GM23338 (cell line): Measurements from ENCODE around the gene PITPNC1. TPM values are rescaled to one million over a fixed set of nuclear protein-coding genes. Genes with fewer than 3 reads are reported as not detected.

ENCODE experiments used
- ATAC-seq: fragments of 200-7000 bp; cut with Tn5 transposase; 3 replicates; pipeline ENCODE4 v1.9.1; 2020
- DNase-seq: peaks from one replicate; pipeline ENCODE4 v3.0.0-alpha.2; 2015; ENCODE audit warnings: low spot score
- H2AFZ ChIP-seq: fragments of 200-600 bp; sonication (generic); 2 replicates; pipeline ENCODE4 v1.8.0; 2016; ENCODE audit warnings: antibody characterized with exemption, mild to moderate bottlenecking, moderate library complexity
- H3F3A ChIP-seq: fragments of 200-600 bp; sonication (generic); replicated peaks from 2 replicates; pipeline ENCODE4 v1.8.0; 2017; ENCODE audit warnings: antibody characterized with exemption, mixed run types, low read depth
- H3K27ac ChIP-seq: fragments of 200-600 bp; sonication (generic); 2 replicates; pipeline ENCODE4 v1.6.1; 2016; ENCODE audit warnings: low read depth
- H3K27me3 ChIP-seq: fragments of 200-600 bp; sonication (generic); 2 replicates; pipeline ENCODE4 v1.8.0; 2016; ENCODE audit warnings: mild to moderate bottlenecking, mixed run types, moderate library complexity; ENCODE audit not compliant: insufficient read depth
- H3K36me3 ChIP-seq: fragments of 200-600 bp; sonication (generic); 2 replicates; pipeline ENCODE4 v1.8.0; 2016; ENCODE audit warnings: mild to moderate bottlenecking; ENCODE audit not compliant: insufficient read depth
- H3K4me1 ChIP-seq: fragments of 200-600 bp; sonication (generic); 2 replicates; pipeline ENCODE4 v1.8.0; 2016; ENCODE audit warnings: mild to moderate bottlenecking, moderate library complexity; ENCODE audit not compliant: insufficient read depth
- H3K4me2 ChIP-seq: fragments of 200-600 bp; sonication (generic); 2 replicates; pipeline ENCODE4 v1.7.1; 2017; ENCODE audit warnings: mixed run types
- H3K4me3 ChIP-seq: fragments of 200-600 bp; sonication (generic); 2 replicates; pipeline ENCODE4 v1.6.1; 2016; ENCODE audit warnings: mixed run types
- H3K79me2 ChIP-seq: fragments of 200-600 bp; sonication (generic); replicated peaks from 2 replicates; pipeline ENCODE4 v1.8.0; 2017; ENCODE audit warnings: mild to moderate bottlenecking; ENCODE audit not compliant: insufficient read depth
- H3K9me2 ChIP-seq: fragments of 200-600 bp; sonication (generic); 2 replicates; pipeline ENCODE4 v1.8.0; 2017; ENCODE audit not compliant: insufficient read depth
- H4K20me1 ChIP-seq: fragments of 200-600 bp; sonication (generic); replicated peaks from 2 replicates; pipeline ENCODE4 v1.8.0; 2017; ENCODE audit warnings: mild to moderate bottlenecking; ENCODE audit not compliant: insufficient read depth
- H3K27ac Mint-ChIP-seq: 2 replicates; pipeline ENCODE4 v1.8.0; 2020; ENCODE audit warnings: inconsistent platforms, mild to moderate bottlenecking, moderate library complexity, mixed read lengths
- H3K27me3 Mint-ChIP-seq: 3 replicates; pipeline ENCODE4 v1.8.0; 2022; ENCODE audit warnings: low read depth, mild to moderate bottlenecking, moderate library complexity, mixed read lengths, inconsistent platforms; ENCODE audit not compliant: insufficient read depth, poor library complexity
- H3K36me3 Mint-ChIP-seq: 3 replicates; pipeline ENCODE4 v1.8.0; 2021; ENCODE audit warnings: low read depth, mild to moderate bottlenecking, inconsistent platforms, moderate library complexity, mixed read lengths
- H3K4me1 Mint-ChIP-seq: 3 replicates; pipeline ENCODE4 v1.8.0; 2020; ENCODE audit warnings: mild to moderate bottlenecking, inconsistent platforms, mixed read lengths
- H3K4me3 Mint-ChIP-seq: 3 replicates; pipeline ENCODE4 v1.8.0; 2021; ENCODE audit warnings: moderate library complexity, mild to moderate bottlenecking, inconsistent platforms, mixed read lengths
- H3K9me3 Mint-ChIP-seq: 3 replicates; pipeline ENCODE4 v1.8.0; 2020; ENCODE audit warnings: moderate library complexity, mild to moderate bottlenecking, inconsistent platforms, mixed read lengths
- CREB1 ChIP-seq: fragments of 250-450 bp; sonication (Bioruptor Pico); IDR thresholded peaks from 2 replicates; pipeline ENCODE4 v1.5.0; 2020; ENCODE audit warnings: low read depth, mild to moderate bottlenecking, moderate library complexity
- EZH2 ChIP-seq: fragments of 200-600 bp; sonication (generic); IDR thresholded peaks from one replicate; pipeline ENCODE4 v1.8.0; 2017; ENCODE audit warnings: antibody characterized with exemption, mild to moderate bottlenecking, low read depth; ENCODE audit not compliant: unreplicated experiment
- EZH2phosphoT487 ChIP-seq: fragments of 200-600 bp; sonication (generic); IDR thresholded peaks from one replicate; pipeline ENCODE4 v1.8.1; 2018; ENCODE audit warnings: antibody characterized with exemption; ENCODE audit not compliant: unreplicated experiment
- JUNB ChIP-seq: IDR thresholded peaks from one replicate; pipeline ENCODE4 v1.6.1; 2016; ENCODE audit warnings: antibody characterized with exemption; ENCODE audit not compliant: unreplicated experiment
- NANOG ChIP-seq: IDR thresholded peaks from 2 replicates; pipeline ENCODE4 v1.6.1; 2016; ENCODE audit warnings: antibody characterized with exemption, borderline replicate concordance
- POLR2AphosphoS5 ChIP-seq: IDR thresholded peaks from 2 replicates; pipeline ENCODE4 v1.6.1; 2016; ENCODE audit warnings: antibody characterized with exemption, low read depth
- STAT1 ChIP-seq: IDR thresholded peaks from one replicate; pipeline ENCODE4 v1.6.1; 2016; ENCODE audit warnings: antibody characterized with exemption; ENCODE audit not compliant: unreplicated experiment
- ZNF114 ChIP-seq: fragments of 250-450 bp; sonication (Bioruptor Pico); IDR thresholded peaks from 2 replicates; pipeline ENCODE4 v1.5.0; 2020; ENCODE audit warnings: mild to moderate bottlenecking, moderate library complexity
- ZNF331 ChIP-seq: fragments of 250-450 bp; sonication (Bioruptor Pico); IDR thresholded peaks from 2 replicates; pipeline ENCODE4 v1.5.0; 2020; ENCODE audit warnings: low read depth, mild to moderate bottlenecking, moderate library complexity
- polyA plus RNA-seq: library from polyadenylated mRNA; unstranded; fragments of >200 nt; fragmentation: Nextera tagmentation; extraction: Ambion mirVana; gene quantifications from 2 replicates; pipeline ENCODE4 v1.2.1, GENCODE V29; 2016
- total RNA-seq: library from RNA; depleted of rRNA; stranded (reverse); fragments of >200 nt; shearing (Covaris generic); gene quantifications from 2 replicates; pipeline ENCODE4 v1.2.3, GENCODE V29; 2014
- TF ChIP-seq, protein P1 (sequence below), 2 experiments: fragments of 200-600 bp in 1 of 2; sonication (generic) in 1 of 2; conservative IDR thresholded peaks; 2 replicates each; pipeline versions ENCODE4 v1.5.1 to v1.6.1; 2016 to 2017; ENCODE audit warnings: antibody characterized with exemption in 2 of 2, low read depth in 2 of 2, mild to moderate bottlenecking in 2 of 2, moderate library complexity in 1 of 2
- TF ChIP-seq, protein P2 (sequence below): IDR thresholded peaks from one replicate; pipeline ENCODE4 v1.6.1; 2018; ENCODE audit warnings: antibody characterized with exemption; ENCODE audit not compliant: unreplicated experiment
- TF ChIP-seq, protein P3 (sequence below): IDR thresholded peaks from 2 replicates; pipeline ENCODE4 v1.6.1; 2016; ENCODE audit warnings: antibody characterized with exemption
- TF ChIP-seq, protein P4 (sequence below): fragments of 250-450 bp; sonication (Bioruptor Pico); IDR thresholded peaks from 2 replicates; pipeline ENCODE4 v1.5.0; 2020; ENCODE audit warnings: mild to moderate bottlenecking, moderate library complexity

The PITPNC1 gene
- total and polyA plus RNA-seq, 2 experiments from 2014 or later = 23.0 to 32.6 TPM

DNA sequence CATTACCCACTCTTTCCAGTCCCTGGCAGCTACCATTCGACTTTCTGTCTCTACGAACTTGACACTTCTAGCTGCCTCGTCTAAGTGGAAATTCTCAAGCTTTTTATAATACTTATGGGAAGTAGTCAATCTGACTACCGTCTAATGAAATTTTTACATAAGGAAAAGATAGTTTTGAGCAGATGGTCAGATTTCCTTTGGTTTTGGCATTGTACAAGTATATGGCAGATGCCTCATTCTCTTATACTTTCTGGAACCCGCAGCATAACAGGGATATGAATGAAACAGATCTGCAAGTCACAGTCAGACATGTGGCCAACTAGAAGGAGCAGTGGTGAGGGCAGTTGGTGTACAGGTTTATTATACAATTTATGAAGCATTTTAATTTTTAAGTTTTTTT, 146.0 kb downstream of the PITPNC1 start:
- H3K27ac ChIP-seq = no peak overlapping the region; the same call in 1 of the 2 replicates
- Mint-ChIP-seq H3K27me3 (peaks cover 6% of the 10 kb centered on the region), H3K9me3 (no peaks in the 10 kb centered on the region), H3K36me3 (no peaks in the 10 kb centered on the region; the same call in 2 of the 3 replicates), H3K27ac (no peak overlapping the region), H3K4me1 (peaks cover 53% of the 10 kb centered on the region), H3K4me3 (no peak overlapping the region)
- peaks cover 12% of the 10 kb centered on the region for H3F3A ChIP-seq
- no peaks in the 10 kb centered on the region for H3K27me3 ChIP-seq
- peaks cover 75% of the 10 kb centered on the region for H3K79me2 ChIP-seq
- H3K36me3 ChIP-seq = no peaks in the 10 kb centered on the region
- H3K4me3 ChIP-seq = no peak overlapping the region
- no peak for ATAC-seq
- TF ChIP-seq, protein P1, sequence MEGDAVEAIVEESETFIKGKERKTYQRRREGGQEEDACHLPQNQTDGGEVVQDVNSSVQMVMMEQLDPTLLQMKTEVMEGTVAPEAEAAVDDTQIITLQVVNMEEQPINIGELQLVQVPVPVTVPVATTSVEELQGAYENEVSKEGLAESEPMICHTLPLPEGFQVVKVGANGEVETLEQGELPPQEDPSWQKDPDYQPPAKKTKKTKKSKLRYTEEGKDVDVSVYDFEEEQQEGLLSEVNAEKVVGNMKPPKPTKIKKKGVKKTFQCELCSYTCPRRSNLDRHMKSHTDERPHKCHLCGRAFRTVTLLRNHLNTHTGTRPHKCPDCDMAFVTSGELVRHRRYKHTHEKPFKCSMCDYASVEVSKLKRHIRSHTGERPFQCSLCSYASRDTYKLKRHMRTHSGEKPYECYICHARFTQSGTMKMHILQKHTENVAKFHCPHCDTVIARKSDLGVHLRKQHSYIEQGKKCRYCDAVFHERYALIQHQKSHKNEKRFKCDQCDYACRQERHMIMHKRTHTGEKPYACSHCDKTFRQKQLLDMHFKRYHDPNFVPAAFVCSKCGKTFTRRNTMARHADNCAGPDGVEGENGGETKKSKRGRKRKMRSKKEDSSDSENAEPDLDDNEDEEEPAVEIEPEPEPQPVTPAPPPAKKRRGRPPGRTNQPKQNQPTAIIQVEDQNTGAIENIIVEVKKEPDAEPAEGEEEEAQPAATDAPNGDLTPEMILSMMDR (conservative IDR thresholded peaks at IDR 0.05; ENCODE audit: low read depth in 2 of 2) = no peak
- TF ChIP-seq, protein P2, sequence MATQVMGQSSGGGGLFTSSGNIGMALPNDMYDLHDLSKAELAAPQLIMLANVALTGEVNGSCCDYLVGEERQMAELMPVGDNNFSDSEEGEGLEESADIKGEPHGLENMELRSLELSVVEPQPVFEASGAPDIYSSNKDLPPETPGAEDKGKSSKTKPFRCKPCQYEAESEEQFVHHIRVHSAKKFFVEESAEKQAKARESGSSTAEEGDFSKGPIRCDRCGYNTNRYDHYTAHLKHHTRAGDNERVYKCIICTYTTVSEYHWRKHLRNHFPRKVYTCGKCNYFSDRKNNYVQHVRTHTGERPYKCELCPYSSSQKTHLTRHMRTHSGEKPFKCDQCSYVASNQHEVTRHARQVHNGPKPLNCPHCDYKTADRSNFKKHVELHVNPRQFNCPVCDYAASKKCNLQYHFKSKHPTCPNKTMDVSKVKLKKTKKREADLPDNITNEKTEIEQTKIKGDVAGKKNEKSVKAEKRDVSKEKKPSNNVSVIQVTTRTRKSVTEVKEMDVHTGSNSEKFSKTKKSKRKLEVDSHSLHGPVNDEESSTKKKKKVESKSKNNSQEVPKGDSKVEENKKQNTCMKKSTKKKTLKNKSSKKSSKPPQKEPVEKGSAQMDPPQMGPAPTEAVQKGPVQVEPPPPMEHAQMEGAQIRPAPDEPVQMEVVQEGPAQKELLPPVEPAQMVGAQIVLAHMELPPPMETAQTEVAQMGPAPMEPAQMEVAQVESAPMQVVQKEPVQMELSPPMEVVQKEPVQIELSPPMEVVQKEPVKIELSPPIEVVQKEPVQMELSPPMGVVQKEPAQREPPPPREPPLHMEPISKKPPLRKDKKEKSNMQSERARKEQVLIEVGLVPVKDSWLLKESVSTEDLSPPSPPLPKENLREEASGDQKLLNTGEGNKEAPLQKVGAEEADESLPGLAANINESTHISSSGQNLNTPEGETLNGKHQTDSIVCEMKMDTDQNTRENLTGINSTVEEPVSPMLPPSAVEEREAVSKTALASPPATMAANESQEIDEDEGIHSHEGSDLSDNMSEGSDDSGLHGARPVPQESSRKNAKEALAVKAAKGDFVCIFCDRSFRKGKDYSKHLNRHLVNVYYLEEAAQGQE = no peak
- TF ChIP-seq ZNF331 (CRISPR knock-in tag) (no peak), STAT1 (no peak), JUNB (no peak), EZH2 (no peak), CREB1 (CRISPR knock-in tag) (no peak), ZNF114 (CRISPR knock-in tag) (no peak), POLR2AphosphoS5 (no peak), NANOG (no peak), EZH2phosphoT487 (no peak)
- TF ChIP-seq, protein P3, sequence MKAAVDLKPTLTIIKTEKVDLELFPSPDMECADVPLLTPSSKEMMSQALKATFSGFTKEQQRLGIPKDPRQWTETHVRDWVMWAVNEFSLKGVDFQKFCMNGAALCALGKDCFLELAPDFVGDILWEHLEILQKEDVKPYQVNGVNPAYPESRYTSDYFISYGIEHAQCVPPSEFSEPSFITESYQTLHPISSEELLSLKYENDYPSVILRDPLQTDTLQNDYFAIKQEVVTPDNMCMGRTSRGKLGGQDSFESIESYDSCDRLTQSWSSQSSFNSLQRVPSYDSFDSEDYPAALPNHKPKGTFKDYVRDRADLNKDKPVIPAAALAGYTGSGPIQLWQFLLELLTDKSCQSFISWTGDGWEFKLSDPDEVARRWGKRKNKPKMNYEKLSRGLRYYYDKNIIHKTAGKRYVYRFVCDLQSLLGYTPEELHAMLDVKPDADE = no peak
- TF ChIP-seq, protein P4, sequence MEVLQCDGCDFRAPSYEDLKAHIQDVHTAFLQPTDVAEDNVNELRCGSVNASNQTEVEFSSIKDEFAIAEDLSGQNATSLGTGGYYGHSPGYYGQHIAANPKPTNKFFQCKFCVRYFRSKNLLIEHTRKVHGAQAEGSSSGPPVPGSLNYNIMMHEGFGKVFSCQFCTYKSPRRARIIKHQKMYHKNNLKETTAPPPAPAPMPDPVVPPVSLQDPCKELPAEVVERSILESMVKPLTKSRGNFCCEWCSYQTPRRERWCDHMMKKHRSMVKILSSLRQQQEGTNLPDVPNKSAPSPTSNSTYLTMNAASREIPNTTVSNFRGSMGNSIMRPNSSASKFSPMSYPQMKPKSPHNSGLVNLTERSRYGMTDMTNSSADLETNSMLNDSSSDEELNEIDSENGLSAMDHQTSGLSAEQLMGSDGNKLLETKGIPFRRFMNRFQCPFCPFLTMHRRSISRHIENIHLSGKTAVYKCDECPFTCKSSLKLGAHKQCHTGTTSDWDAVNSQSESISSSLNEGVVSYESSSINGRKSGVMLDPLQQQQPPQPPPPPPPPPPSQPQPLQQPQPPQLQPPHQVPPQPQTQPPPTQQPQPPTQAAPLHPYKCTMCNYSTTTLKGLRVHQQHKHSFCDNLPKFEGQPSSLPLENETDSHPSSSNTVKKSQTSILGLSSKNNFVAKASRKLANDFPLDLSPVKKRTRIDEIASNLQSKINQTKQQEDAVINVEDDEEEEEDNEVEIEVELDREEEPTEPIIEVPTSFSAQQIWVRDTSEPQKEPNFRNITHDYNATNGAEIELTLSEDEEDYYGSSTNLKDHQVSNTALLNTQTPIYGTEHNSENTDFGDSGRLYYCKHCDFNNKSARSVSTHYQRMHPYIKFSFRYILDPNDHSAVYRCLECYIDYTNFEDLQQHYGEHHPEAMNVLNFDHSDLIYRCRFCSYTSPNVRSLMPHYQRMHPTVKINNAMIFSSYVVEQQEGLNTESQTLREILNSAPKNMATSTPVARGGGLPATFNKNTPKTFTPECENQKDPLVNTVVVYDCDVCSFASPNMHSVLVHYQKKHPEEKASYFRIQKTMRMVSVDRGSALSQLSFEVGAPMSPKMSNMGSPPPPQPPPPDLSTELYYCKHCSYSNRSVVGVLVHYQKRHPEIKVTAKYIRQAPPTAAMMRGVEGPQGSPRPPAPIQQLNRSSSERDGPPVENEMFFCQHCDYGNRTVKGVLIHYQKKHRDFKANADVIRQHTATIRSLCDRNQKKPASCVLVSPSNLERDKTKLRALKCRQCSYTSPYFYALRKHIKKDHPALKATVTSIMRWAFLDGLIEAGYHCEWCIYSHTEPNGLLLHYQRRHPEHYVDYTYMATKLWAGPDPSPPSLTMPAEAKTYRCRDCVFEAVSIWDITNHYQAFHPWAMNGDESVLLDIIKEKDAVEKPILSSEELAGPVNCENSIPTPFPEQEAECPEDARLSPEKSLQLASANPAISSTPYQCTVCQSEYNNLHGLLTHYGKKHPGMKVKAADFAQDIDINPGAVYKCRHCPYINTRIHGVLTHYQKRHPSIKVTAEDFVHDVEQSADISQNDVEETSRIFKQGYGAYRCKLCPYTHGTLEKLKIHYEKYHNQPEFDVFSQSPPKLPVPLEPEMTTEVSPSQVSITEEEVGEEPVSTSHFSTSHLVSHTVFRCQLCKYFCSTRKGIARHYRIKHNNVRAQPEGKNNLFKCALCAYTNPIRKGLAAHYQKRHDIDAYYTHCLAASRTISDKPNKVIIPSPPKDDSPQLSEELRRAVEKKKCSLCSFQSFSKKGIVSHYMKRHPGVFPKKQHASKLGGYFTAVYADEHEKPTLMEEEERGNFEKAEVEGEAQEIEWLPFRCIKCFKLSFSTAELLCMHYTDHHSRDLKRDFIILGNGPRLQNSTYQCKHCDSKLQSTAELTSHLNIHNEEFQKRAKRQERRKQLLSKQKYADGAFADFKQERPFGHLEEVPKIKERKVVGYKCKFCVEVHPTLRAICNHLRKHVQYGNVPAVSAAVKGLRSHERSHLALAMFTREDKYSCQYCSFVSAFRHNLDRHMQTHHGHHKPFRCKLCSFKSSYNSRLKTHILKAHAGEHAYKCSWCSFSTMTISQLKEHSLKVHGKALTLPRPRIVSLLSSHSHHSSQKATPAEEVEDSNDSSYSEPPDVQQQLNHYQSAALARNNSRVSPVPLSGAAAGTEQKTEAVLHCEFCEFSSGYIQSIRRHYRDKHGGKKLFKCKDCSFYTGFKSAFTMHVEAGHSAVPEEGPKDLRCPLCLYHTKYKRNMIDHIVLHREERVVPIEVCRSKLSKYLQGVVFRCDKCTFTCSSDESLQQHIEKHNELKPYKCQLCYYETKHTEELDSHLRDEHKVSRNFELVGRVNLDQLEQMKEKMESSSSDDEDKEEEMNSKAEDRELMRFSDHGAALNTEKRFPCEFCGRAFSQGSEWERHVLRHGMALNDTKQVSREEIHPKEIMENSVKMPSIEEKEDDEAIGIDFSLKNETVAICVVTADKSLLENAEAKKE (CRISPR knock-in tag) = no peak
- no peak overlapping the region for H2AFZ ChIP-seq
- H3K4me2 ChIP-seq = no peak overlapping the region
- DNase-seq = no peak
- peaks cover 41% of the 10 kb centered on the region for H3K4me1 ChIP-seq
- no peaks in the 10 kb centered on the region for H3K9me2 ChIP-seq
- H4K20me1 ChIP-seq = 0 out of 2 replicates have a peak, but pooled peaks cover 5% of the 10 kb centered on the region
